ENCODE results near the gene HECW1. TPM values are rescaled to one million over a fixed set of nuclear protein-coding genes. Genes with fewer than 3 reads are reported as not detected.

The HECW1 gene
- total RNA-seq, 1 donor from 2014 or later, result 54.7 TPM

DNA sequence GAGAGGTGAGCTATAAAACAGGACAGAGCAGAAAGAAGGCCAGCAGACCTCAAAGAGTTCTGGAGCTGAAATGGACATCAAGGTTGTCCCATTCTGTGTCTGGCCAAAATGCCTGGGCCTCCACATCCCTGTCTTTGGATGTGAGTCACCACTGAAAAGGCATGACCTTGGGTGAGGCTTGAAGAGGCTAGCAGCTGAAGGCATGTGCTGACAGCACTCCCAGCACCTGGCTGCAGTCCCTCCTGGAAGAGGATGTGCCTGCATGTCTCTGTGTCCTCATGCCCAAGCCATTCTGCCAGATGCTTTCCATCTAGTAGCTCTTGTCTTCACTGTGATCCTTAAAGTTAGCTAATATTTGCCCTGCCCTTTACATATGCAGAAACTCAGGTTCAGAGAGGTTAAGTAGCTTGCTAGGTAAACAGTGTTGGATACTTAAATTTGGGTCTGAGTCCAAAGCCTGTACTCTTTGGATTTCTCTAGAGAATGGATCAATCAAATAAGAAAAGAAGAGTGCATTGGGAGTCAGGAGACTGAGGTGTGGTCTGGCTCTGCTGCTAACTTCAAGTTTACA, 35.8 kb downstream of the HECW1 start:
- no peak for DNase-seq

DNA sequence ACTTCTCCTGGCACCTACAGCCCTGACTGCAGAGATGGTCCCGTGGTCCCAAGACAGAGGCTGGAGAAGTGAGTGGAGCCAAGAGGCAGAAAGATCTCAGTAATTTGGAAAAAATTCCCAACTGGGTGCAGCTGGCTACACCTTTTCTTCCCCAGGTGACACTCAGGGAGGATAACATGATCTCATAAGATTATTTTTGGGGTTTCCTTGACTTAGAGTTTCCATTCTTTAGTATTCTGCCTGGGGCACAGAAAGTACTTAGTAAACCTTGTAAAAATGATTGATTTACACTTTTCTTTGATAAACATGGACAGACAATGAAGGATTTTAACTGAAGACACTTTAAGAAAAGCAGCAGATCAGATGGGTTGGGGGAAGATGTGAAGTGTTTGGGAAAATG, 38.6 kb downstream of the HECW1 start:
- DNase-seq, result no peak

DNA sequence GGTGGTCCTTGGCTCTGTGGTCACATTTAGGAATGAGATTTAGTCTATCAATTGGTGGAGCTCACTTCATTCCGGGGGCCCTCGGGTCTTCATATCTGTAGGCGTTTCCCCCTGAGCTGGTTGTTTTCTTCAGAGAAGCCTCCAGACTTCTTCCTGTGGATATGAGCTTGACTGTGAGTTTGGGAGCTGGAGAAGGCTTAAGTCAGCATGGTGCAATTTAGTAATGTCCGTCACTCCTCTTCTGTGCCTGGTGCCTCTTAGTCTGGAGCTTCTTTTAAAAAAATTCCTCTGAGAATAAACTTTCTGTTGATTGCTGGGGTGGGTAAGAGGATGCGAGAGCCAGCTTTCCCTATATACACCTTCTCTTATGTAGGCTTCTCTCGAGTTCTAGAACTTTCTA, 40.2 kb downstream of the HECW1 start:
- no peak for DNase-seq

DNA sequence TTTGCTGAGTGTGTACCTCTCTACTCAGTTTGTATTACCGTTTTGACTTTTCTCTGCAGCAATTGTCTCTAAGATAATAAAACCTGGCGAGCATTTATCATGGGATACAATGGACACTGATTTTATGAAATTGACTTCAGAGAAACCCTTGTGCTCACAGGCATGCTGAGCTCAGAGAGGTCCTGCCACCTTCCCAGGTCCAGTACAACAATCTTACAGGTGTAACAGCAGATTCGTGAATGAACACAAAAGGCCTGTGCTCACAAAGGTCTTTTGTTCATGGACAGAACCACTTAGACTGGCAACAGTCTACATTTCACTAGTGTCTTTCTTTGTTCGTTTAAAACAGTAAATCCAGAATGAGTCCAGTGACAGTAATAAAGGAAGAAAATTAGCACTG, 43.2 kb downstream of the HECW1 start:
- no peak for DNase-seq

DNA sequence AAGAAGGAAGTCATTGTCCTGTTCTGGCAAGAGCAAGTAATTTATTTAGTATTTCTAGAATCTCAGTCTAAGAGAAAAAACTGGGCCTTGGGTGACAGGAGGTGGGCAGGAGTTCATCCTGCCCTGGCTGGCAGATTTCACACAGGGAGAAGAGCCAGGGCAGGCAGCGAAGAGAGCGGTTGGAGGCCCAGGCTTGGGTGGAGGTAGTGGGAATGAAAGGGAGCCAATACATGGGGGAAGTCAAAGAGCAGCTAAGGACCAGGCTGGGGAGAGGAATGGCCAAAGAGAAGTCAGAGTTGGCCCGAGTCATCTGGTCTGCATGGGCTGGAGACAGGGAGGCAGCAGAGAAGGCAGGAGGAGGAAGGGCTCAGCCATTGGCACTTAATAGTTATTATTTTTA, 51.4 kb downstream of the HECW1 start:
- no peak for DNase-seq

DNA sequence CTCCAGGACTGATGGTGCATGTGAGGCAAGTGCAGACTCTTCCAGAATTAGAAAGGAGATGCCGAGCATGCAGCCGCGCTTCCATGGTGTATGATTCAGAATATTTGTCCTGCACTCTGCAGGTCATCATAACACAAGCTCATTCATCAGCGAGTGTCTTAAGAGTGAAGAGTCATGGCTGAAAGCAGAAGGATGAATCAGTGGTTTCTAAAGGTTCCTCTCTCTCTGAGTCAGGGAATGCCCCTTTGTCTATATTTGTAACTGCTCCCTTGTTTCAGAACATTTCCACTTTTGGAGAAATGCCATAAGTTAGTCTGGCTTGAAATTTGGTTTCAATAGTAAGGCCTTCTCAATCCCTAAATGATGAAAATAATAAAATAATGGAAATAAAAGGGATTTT, 52.3 kb downstream of the HECW1 start:
- DNase-seq, result no peak

DNA sequence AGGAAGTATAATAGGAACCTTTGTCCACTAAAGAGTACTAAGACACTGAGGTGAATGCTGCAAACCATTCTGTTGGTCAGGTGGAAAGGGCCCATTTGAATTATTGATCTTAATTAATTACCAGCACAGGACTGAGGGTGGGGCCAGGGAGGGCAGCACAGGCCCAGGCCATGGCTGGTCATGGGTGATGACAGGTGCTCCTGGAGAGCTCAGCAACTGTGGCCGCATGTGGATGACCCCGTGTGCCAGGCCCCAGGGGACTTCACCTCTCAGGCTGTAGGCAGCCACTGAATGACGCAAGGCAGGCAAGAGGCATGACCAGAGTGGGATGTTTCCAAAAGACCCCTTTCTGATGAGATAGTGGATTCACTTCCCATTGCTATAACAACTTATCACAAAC, 54.2 kb downstream of the HECW1 start:
- no peak for DNase-seq

DNA sequence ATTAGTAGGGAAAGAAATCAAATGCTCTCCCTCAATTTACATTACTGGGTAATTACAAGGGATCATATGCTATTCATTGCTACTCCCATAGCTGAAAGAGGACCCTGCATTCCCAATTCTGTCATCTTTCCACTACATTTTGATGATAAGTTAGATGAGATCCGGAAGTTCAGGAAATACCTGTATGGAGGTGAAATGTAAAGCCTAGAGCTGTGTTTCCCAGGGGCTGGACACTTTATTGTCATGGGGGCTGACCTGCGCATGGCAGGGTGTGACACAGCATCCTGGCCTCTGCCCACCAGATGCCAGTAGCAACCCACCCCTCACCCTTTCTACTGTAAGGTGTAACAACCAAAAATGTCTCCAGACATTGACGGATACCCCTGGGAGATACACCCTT, 56.6 kb downstream of the HECW1 start:
- no peak for DNase-seq

DNA sequence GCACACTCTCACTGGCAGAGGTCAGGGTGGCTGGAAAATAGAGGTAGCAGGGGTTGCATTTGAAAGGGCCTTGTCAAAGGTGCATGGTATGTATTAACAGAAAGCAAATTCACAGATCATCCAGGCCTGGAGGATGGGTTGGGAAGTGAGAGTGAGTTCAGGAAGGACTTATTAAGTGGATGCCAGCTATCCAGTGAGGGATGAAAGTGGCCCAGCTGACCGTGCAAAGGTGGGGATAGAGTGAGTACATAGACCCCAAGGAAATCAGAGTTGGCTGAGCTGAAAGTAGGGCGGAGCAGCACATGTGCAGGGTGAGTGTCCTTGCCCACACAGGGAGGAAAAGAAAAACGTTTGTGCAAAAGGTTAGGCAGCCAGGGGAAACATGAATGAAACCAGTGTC, 58.1 kb downstream of the HECW1 start:
- DNase-seq, result no peak

DNA sequence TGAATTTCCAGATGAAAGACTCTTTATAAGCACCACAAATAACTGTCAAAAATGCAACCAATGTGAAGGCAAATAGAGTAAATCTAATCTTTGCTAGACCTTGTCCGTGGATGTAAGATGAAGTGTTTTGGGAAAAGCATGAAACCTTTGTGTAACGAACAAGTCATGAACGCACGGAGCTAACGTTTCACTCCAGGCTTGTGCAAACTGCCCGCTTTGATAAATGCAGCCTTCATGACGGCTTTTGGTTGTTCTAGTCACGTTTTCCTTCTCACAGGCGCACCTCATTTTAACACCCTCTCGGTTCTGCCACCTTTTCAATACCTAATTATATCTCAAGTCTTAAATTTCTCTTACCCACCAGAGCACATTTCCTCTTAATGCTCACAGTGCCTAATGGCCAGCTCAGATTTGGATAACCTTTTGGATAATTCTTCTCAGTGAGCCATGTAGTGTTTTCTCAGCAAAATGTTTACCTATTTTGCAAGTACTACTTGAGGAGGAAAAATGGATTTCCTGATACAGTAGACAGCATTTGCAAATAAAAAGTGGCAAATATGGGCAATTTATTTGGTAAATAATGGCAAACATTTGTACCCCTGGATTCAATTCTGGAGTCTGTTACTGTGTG, 63.2 kb downstream of the HECW1 start:
- no peak for DNase-seq

DNA sequence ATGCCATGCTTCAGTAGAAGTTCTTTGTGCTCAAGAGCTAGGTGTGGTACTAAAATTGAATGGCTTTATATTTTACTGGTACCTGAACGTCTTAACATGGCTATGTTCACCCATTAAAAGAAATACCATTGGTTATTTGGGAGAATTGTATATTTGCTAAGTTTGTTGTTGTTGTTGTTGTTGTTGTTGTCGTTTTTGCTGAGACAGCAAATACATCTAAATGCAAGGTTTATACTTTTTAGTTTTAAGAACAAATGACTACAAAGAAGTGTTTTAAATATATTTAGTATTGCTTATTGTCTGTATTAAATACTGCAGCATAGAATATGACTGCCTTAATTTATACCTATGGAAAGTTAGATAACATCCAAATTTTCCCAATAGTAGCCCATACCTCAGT, 66.9 kb downstream of the HECW1 start:
- DNase-seq, result no peak

DNA sequence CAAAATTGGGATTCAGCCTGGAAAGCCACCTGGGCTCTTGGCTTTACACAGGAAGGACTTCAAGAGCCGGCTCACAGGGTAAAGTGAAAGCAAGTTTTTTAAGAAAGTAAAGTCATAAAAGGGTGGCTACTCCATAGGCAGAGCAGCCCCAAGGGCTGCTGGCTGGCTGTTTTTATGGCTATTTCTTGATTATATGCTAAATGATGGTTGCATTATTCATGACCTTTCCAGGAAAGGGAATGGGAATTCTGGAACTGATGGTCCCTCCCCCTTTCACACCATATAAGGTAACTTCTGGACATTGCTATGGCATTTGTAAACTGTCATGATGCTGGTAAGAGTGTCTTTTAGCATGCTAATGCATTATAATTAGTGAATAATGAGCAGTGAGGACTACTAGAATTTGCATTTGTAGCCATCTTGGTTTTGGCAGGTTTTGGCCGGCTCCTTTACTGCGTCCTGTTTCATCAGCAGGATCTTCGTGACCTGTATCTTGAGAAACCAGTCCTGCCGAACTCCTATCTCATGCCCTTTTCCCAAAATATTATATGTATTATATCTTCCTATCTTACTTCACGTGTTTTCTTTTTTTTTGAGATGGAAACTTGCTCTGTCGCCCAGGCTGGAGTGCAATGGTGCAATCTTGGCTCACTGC, 80.5 kb downstream of the HECW1 start:
- no peak for DNase-seq

DNA sequence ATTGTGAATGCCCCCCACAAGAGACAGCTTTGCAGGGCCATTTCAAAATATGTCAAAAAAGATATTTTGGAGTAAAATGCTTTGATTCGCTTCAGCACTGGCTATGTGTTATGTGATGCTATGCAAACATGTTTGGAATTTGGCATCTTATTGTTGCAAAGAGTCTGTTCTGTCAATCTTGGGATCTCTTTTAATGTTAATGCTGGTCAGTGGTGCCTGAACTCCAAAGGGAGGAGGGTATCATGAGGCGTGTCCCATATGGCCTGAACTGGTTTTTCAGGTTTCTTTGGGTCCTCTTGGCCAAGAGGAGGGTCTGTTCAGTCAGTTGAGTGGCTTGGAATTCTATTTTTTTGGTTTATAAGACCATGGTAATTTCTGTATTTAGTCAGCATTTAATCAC, 81.4 kb downstream of the HECW1 start:
- DNase-seq, result no peak

DNA sequence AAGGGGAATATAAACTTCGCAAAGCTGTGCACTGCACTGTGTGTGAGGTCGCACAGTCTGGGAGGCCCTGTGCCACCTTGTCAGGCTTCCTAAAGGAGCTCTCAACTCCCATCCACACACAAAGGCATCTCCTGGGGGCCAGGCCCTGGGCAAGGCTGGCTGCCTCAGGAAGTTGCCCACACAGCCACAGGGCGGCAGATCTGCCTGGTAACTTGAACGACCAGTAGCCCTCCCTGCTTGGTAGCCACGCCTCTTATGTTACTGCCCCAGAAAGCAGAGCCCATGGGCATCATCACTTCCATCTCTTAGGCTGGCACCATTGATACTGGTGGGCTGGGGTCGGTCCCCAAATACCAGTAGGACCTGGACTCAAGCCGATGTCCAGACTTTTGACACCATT, 82.8 kb downstream of the HECW1 start:
- DNase-seq, result no peak

DNA sequence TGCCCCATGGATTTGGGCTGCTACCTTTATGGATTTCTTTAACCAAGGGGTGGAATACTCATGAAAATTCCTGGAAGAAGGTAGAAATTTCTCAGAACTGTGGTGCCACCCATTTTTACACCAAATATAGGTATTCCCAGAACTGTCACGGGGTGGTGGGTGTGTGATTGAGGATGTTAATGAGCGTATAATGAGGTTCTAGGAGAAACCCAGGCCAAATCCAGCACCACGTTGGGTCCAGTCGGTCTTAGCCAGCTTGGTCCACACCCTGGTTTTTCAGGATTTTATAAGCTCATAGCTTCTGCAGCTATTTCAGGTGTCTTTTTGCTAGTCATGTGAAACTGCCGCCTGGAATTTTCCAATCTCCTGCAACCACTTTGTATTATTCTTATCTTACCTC, 83.3 kb downstream of the HECW1 start:
- DNase-seq, result peak; percentile 9

DNA sequence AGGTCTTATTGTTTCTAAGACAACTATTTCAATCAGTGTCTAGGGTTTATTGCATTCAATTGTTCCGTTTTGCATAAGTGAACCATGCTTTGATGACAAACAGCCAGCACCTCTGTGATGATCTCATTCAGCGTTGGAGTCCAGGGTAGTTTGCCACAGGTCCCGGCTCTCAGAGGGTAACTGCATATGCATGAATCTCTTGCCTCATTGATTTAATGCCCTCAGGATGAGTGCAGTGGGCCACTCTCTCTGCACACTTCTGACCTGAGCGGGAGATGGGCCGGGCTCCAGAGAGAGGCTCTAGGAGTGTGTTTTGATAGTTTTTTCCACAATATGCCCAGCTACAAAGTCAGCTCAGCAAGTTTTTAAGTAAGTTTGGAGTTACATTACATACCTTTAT, 83.9 kb downstream of the HECW1 start:
- DNase-seq, result peak; percentile 7

DNA sequence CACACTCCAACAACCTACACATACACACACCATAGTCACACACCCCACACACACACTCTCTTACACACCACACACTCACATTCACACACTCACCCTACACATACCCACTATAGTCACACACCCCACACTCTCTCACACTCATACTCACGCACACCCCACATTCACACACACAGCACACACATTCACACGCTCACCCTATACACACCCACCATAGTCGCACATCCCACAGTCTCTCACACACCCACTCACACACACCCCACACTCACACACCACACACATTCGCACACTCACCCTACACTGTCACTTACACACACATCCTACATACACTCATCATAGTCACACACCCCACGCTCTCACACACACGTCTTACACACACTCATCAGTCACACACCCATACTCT, 85.6 kb downstream of the HECW1 start:
- DNase-seq, result no peak

DNA sequence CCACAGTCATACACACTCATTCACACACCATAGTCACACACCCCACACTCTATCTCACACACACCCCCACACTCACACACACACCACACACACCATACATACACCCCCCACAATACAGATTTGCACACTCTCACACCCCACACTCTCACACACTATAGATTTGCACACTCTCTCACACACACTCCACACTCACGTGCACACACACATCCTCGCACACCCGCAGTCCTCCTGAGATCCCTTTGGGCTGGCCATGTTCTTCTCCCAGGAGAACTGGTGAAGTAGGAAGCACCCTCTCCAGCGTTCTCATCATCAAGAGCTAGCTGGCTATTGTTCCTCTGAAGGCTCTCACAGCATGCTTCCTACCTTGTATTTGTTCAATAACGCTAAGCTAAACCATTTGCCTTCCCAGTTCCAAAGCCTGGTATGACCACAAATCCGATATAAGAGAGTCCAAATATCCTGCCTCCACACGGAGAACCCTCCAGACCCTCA, 86.2 kb downstream of the HECW1 start:
- DNase-seq, result no peak

DNA sequence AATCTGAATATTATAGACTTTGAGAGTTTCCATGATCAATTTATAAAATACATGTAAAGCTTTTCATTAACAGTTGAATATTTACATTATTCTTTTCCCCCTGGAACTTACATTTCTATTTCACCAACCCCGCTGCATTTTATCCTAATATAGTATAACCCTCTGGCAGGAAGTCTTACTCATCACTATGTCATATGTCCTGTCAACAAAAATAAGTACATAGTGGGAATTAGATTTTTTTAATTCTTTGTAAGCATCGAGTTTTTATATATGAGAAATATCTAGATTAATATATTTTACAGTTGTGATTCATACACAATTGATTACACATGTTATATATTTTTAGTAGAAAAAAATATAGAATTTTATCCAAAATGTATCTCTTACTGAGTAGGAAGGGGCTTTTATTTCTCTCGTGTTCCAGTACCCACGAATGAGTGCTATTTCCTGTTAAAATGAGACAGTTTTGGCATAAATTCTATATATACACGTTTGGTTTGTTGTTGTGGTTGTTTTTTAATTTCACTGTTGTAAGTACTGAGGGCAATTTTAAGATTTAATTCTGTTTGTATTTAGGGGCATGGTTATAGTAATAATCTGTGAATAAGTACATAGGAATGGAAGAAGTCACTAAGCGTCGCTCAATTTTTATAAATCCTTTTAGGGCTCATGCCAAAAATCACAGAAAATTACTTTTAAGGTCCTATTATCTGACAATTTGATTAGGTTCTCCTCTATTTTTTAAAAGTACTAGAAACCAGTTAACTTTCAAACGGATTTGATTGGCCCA, 87.1 kb downstream of the HECW1 start:
- no peak for DNase-seq

DNA sequence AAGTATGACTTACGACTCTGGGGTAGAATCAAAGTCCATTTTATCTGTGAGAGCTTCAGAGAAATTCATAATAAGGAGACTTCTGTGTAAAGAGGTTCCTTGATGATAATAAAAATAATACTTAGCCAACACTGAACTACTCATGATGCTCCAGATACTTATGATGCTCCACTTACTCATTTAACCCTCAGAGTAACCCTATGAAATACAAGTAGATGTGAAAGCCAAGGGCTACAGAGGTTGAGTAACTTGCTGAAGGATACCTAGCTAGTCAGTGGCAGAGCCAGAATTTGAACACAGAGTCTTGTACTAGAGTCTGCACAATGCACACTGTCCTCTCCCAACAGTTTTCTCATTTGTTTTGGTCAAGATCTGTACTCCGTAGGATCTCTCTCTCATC, 89.5 kb downstream of the HECW1 start:
- DNase-seq, result no peak

DNA sequence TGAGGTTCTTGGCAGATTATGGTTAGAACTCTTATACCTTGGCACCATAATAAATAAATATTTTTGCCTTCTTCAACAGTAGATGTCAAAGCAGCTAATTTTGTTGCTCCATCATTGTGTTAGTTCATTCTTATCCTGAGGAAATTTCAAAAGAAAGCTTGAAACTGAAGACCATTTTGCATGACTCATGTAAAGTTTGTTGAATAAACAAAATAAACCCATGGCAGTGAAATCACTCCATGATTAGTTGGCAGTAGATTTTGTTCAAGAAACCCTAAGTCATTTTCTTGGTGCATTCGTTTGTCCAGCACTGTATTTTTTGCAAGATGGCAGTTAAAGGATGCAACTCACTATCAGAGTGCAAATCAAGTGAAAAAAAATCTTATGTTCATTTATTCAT, 91.6 kb downstream of the HECW1 start:
- DNase-seq, result no peak

DNA sequence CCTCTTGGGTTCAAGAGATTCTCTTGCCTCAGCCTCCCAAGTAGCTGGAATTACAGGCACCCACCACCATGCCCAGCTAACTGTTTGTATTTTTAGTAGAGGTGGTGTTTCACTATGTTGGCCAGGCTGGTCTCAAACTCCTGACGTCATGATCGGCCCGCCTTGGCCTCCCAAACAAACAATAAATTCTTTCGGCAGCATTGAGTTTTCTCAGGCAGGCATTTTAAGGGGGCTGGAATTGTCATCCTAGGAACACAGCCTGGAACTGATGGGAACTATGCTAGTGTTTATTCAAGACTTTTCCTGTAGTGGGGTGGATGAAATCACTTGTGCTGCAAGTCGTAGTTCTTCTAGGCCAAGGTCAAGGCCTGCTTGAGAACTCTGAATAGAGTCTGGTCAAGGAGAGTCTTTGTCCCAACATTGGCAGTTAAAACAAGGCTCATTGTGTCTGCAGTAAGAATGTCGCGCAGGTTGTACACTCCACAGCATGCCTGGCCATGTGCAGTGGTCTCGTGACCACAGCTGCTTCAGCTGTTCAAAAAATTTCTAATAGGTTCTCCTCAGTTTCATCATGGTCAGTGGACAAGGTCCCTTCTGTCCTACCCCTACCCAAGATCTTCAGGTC, 92.8 kb downstream of the HECW1 start:
- no peak for DNase-seq

DNA sequence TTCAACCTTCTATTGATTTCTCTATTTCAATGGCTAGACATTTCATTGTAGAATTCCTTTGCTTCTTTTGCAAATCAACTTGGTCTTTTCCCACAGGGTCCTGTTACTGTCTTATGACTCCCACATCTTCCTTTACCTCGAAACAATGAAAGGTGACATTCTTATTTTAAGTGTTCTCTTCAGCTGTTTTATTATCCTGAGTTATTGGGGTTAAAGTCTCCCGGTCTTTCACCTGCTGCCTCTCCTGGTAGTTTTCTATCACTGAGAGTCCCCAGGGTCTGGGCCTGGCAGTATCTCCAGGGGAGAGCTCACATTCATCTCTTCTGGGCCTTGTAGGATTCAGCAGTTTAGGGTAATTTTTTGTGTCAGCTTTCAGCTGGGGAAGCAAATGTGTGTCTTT, 95.8 kb downstream of the HECW1 start:
- DNase-seq, result no peak
